HCT116 (cell line): ENCODE measurements around the gene AIDA. TPM values are rescaled to one million over a fixed set of nuclear protein-coding genes. Genes with fewer than 3 reads are reported as not detected.

Source experiments
- ATAC-seq: fragments of 200-7000 bp; cut with Tn5 transposase; 2 replicates; pipeline ENCODE4 v1.9.1; 2020; ENCODE audit warnings: mild to moderate bottlenecking, moderate library complexity
- BruUV-seq: library from RNA; stranded (reverse); fragments of 400-500 nt; replicated peaks from 2 replicates; lab custom pipeline; 2021; lab: Mats Ljungman, UMichigan
- CTCF ChIA-PET: fragments of 300-600 bp; sonication (Branson Sonifier 250); formaldehyde crosslinking; loops from one replicate; lab custom pipeline; 2021; ENCODE audit warnings: antibody characterized with exemption; lab: Charles Lee
- POLR2A ChIA-PET: fragments of 300-600, 350-600 bp; sonication (Branson Sonifier 250); formaldehyde crosslinking; loops from one replicate; lab custom pipeline; 2021; ENCODE audit warnings: antibody characterized with exemption; lab: Charles Lee
- RAD21 ChIA-PET, 2 experiments: fragments of 300-600 bp; sonication (Branson Sonifier 250); formaldehyde crosslinking; loops; one replicate each; lab custom pipeline; 2023; ENCODE audit warnings: low total read pairs in 2 of 2; ENCODE audit not compliant: uncharacterized antibody in 2 of 2, unreplicated experiment in 2 of 2, low non-redundant PET in 1 of 2; lab: Charles Lee
- DNase-seq: peaks from one replicate; pipeline ENCODE4 v3.0.0-alpha.2; 2010; ENCODE audit warnings: low read depth, low spot score
- H2AFZ ChIP-seq: fragments of 200-600 bp; shearing (Covaris generic), sonication (generic); 2 replicates; pipeline ENCODE4 v1.6.1; 2017; ENCODE audit warnings: low read depth, mixed run types, mixed read lengths, antibody characterized with exemption, low read length; ENCODE audit not compliant: poor library complexity, severe bottlenecking
- H3K27ac ChIP-seq: 2 replicates; pipeline ENCODE4 v1.5.1; 2012; ENCODE audit warnings: low read depth, low read length
- H3K27me3 ChIP-seq: fragments of 200-600 bp; sonication (generic); 2 replicates; pipeline ENCODE4 v1.6.1; 2016; ENCODE audit warnings: mixed run types, low read length, mixed read lengths; ENCODE audit not compliant: insufficient read depth
- H3K36me3 ChIP-seq, 2 experiments: fragments of 200-500 bp in 1 of 2; fragments of 200-600 bp in 1 of 2; sonication (Bioruptor generic) in 1 of 2; sonication (generic) in 1 of 2; 2 replicates each; pipeline versions ENCODE4 v1.5.1 to v1.6.1; 2014 to 2016; ENCODE audit warnings: low read length in 2 of 2, inconsistent platforms in 1 of 2, mixed read lengths in 1 of 2, mixed run types in 1 of 2; ENCODE audit not compliant: insufficient read depth in 2 of 2, control insufficient read depth in 1 of 2
- H3K4me1 ChIP-seq, 2 experiments: fragments of 200-600 bp in 1 of 2; sonication (generic) in 1 of 2; 2 replicates each; pipeline versions ENCODE4 v1.5.1 to v1.6.1; 2012 to 2017; ENCODE audit warnings: low read length in 2 of 2, inconsistent platforms in 1 of 2, mild to moderate bottlenecking in 1 of 2, mixed read lengths in 1 of 2, mixed run types in 1 of 2, moderate library complexity in 1 of 2; ENCODE audit not compliant: insufficient read depth in 2 of 2, control insufficient read depth in 1 of 2
- H3K4me2 ChIP-seq: fragments of 200-600 bp; sonication (generic); 2 replicates; pipeline ENCODE4 v1.6.1; 2017; ENCODE audit warnings: mixed run types, low read length, mixed read lengths
- H3K4me3 ChIP-seq, 2 experiments: fragments of 200-600 bp in 1 of 2; sonication (generic) in 1 of 2; replicated peaks in 1 of 2; 2 replicates each; pipeline ENCODE4 v1.5.1; 2011 to 2016; ENCODE audit warnings: low read length in 2 of 2, control low read depth in 1 of 2, low read depth in 1 of 2, mild to moderate bottlenecking in 1 of 2, mixed read lengths in 1 of 2, mixed run types in 1 of 2
- H3K79me2 ChIP-seq: fragments of 200-600 bp; sonication (generic); 2 replicates; pipeline ENCODE4 v1.6.1; 2017; ENCODE audit warnings: mild to moderate bottlenecking, mixed run types, low read length, moderate library complexity, mixed read lengths; ENCODE audit not compliant: insufficient read depth
- H3K9ac ChIP-seq: fragments of 200-600 bp; sonication (generic); 2 replicates; pipeline ENCODE4 v1.6.1; 2016; ENCODE audit warnings: low read length, mixed read lengths
- H3K9me2 ChIP-seq: fragments of 200-600 bp; sonication (generic), shearing (Covaris generic); 2 replicates; pipeline ENCODE4 v1.6.1; 2017; ENCODE audit warnings: mixed run types, mild to moderate bottlenecking, moderate library complexity; ENCODE audit not compliant: insufficient read depth
- H3K9me3 ChIP-seq, 2 experiments: fragments of 200-500 bp in 1 of 2; fragments of 200-600 bp in 1 of 2; sonication (Bioruptor generic) in 1 of 2; sonication (generic) in 1 of 2; 2 replicates each; pipeline ENCODE4 v1.6.1; 2014 to 2017; ENCODE audit warnings: low read length in 2 of 2, mixed read lengths in 2 of 2, inconsistent platforms in 1 of 2, low read depth in 1 of 2, mild to moderate bottlenecking in 1 of 2, mixed run types in 1 of 2, moderate library complexity in 1 of 2; ENCODE audit not compliant: control insufficient read depth in 1 of 2, insufficient read depth in 1 of 2
- H4K20me1 ChIP-seq: fragments of 200-600 bp; sonication (generic), shearing (Covaris generic); 2 replicates; pipeline ENCODE4 v1.6.1; 2017; ENCODE audit warnings: mixed run types, mild to moderate bottlenecking, moderate library complexity; ENCODE audit not compliant: insufficient read depth
- CEBPB ChIP-seq: IDR thresholded peaks from 2 replicates; pipeline ENCODE4 v1.6.1; 2012; ENCODE audit warnings: low read depth
- CTCF ChIP-seq, 3 experiments: fragments of 200-600 bp in 1 of 3; sonication (generic) in 1 of 3; IDR thresholded peaks in 2 of 3; conservative IDR thresholded peaks in 1 of 3; 2 replicates each; pipeline ENCODE4 v1.5.1; 2012 to 2017; ENCODE audit warnings: low read depth in 2 of 3, low read length in 2 of 3, antibody characterized with exemption in 1 of 3, borderline replicate concordance in 1 of 3, control low read depth in 1 of 3, mild to moderate bottlenecking in 1 of 3, mixed read lengths in 1 of 3, mixed run types in 1 of 3, moderate library complexity in 1 of 3; ENCODE audit not compliant: insufficient read depth in 1 of 3
- EGR1 ChIP-seq: IDR thresholded peaks from 2 replicates; pipeline ENCODE4 v1.6.1; 2012; ENCODE audit warnings: low read depth
- EZH2 ChIP-seq: fragments of 200-600 bp; sonication (generic); IDR thresholded peaks from 2 replicates; pipeline ENCODE4 v1.6.1; 2017; ENCODE audit warnings: antibody characterized with exemption, mixed run types
- EZH2phosphoT487 ChIP-seq: fragments of 200-600 bp; IDR thresholded peaks from 2 replicates; pipeline ENCODE4 v1.6.1; 2018; ENCODE audit warnings: antibody characterized with exemption, borderline replicate concordance
- FOSL1 ChIP-seq: IDR thresholded peaks from 2 replicates; pipeline ENCODE4 v1.6.1; 2012; ENCODE audit warnings: low read depth
- JUND ChIP-seq: IDR thresholded peaks from 2 replicates; pipeline ENCODE4 v1.6.1; 2012
- POLR2A ChIP-seq: IDR thresholded peaks from 2 replicates; pipeline ENCODE4 v1.7.0; 2011; ENCODE audit warnings: borderline replicate concordance; ENCODE audit not compliant: insufficient read depth, insufficient read length; ENCODE audit errors: extremely low read depth
- POLR2AphosphoS5 ChIP-seq: IDR thresholded peaks from 2 replicates; pipeline ENCODE4 v1.6.1; 2011; ENCODE audit warnings: mild to moderate bottlenecking, low read depth, low read length, moderate library complexity
- RAD21 ChIP-seq: IDR thresholded peaks from 2 replicates; pipeline ENCODE4 v1.6.1; 2012; ENCODE audit warnings: low read depth, mild to moderate bottlenecking
- SP1 ChIP-seq: IDR thresholded peaks from 2 replicates; pipeline ENCODE4 v1.6.1; 2012; ENCODE audit warnings: low read depth
- TCF7L2 ChIP-seq: IDR thresholded peaks from 2 replicates; pipeline ENCODE4 v1.7.0; 2011; ENCODE audit warnings: borderline replicate concordance, inconsistent platforms; ENCODE audit not compliant: insufficient read depth, insufficient read length; ENCODE audit errors: extremely low read depth
- ZFX ChIP-seq: fragments of 450-650 bp; IDR thresholded peaks from 2 replicates; pipeline ENCODE4 v1.6.1; 2017
- intact Hi-C: fragments of 100-400 bp; cut with micrococcal nuclease; formaldehyde crosslinking; loops from 2 replicates; pipeline ENCODE4 v1.10.0; 2022
- total RNA-seq: library from RNA; stranded (reverse); gene quantifications from one replicate; pipeline ENCODE4 v1.2.1, GENCODE V29; 2021; ENCODE audit not compliant: unreplicated experiment
- TF ChIP-seq, protein P1 (sequence below): IDR thresholded peaks from 2 replicates; pipeline ENCODE4 v1.6.1; 2012

AIDA gene
- total RNA-seq, 1 experiment from 2014 or later = 53.2 TPM

DNA sequence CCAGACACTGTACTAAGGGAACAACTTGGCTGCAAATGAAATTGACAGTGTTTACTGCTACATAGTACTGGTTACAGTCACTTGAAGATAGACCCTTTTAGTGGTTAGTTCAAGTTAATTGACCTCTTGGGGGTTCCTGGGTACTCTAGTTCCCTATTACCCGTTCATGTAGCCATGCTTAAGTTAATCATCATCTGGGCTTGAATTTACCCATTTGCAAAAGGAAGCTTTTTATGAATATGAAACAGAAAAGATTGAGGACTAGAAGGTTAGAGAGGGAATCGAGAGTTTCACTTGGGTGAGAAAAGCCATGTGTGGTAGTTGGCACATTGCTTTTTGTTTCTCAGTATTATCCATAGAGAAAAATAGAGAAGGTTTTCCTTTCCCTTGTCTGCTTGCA lies 91.7 kb downstream of the AIDA start:
- CTCF ChIA-PET = interaction anchor here (2.4 kb wide), 1 partner anchor 14 kb away, joined by 15 read pairs; no protein-coding TSS in a partner anchor
- Histone ChIP-seq H3K9ac (no peak overlapping the region), H3K27ac (no peak overlapping the region), H3K4me3 (no peak overlapping the region), H3K79me2 (peaks cover 30% of the 10 kb centered on the region; the same call in 1 of the 2 replicates), H2AFZ (no peak overlapping the region), H4K20me1 (no peaks in the 10 kb centered on the region)
- intact Hi-C loops = no loop called here
- no peak for DNase-seq
- TF ChIP-seq POLR2AphosphoS5 = no peak
- no peak for TF ChIP-seq EZH2phosphoT487
- TF ChIP-seq JUND = no peak
- TF ChIP-seq ZFX = no peak
- TF ChIP-seq CEBPB = no peak
- TF ChIP-seq FOSL1 = no peak
- TF ChIP-seq SP1 = no peak
- TF ChIP-seq CTCF (IDR thresholded peaks at IDR 0.05 in 2 of 3, conservative IDR thresholded peaks at IDR 0.05 in 1 of 3; ENCODE audit: borderline replicate concordance in 1 of 3, insufficient read depth in 1 of 3, low read depth in 2 of 3, low read length in 2 of 3) = no peak
- no peak for TF ChIP-seq POLR2A
- TF ChIP-seq RAD21 = no peak
- TF ChIP-seq, protein P1, sequence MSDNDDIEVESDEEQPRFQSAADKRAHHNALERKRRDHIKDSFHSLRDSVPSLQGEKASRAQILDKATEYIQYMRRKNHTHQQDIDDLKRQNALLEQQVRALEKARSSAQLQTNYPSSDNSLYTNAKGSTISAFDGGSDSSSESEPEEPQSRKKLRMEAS = no peak
- no peak for TF ChIP-seq EZH2
- no peak for TF ChIP-seq TCF7L2
- no peak for TF ChIP-seq EGR1
- TF ChIP-seq, all 23 proteins: peak for 0
- Histone ChIP-seq H3K4me2 (no peak overlapping the region), H3K9me2 (no peaks in the 10 kb centered on the region), H3K4me1 (peaks cover 2 to 16% of the 10 kb centered on the region in 2 experiments; a peak in 3 of 4 replicates), H3K36me3 (peaks cover 0 to 8% of the 10 kb centered on the region in 2 experiments; a peak in 3 of 4 replicates), H3K9me3 (no peaks in the 10 kb centered on the region), H3K27me3 (no peaks in the 10 kb centered on the region)
- RAD21 ChIA-PET = no interaction called here
- no peak for ATAC-seq
- POLR2A ChIA-PET = no interaction called here
- no TSS peak for BruUV-seq
